Hippocampal formation (tissue), 2 donors: ENCODE data around the gene NUFIP2.
"Not testable (repeated sequence)": the region's sequence is repeated elsewhere in the genome, so short reads cannot be mapped to it uniquely, and the experiment has no call there.

ENCODE experiments used
- DNase-seq, 2 donors: peaks; one replicate each; lab custom pipeline; 2025; lab: John Stamatoyannopoulos, UW

The NUFIP2 gene

DNA sequence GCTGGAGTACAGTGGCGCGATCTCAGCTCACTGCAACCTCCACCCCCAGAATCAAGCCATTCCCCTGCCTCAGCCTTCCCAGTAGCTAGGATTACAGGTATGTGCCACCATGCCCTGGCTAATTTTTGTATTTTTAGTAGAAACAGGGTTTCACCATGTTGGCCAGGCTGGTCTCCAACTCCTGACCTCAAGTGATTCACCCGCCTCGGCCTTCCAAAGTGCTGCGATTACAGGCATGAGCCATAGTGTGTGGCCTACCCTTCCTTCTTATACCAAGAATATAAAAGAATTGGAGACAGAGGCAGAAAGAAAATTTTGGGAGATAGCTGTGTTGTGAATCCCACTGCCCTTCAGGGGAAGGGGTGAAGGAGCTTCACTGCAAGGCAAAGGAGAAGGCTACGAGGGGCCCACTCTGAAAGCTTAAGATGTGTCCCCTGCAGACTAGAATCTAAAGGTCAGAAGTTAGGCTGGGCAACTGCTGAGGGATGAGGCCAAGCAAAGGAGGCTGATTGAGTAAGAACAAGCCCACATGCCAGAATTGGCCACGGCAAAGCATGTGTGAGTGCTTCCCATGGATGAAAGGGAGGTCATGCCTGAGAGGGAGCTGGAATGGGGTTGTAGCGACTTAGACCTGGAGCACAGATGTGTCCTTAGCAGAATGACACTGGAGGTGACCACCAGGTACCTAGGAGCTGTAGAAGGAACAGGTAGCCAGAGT, 55.7 kb downstream of the NUFIP2 start:
- no peak for DNase-seq

- no peak for DNase-seq
These were observed 56.3 kb downstream of the NUFIP2 start for GRCh38 chr17:29237476-29238132.

- no peak for DNase-seq
These were observed 58.0 kb downstream of the NUFIP2 start for GRCh38 chr17:29235904-29236303.

- DNase-seq: not testable (repeated sequence)
These were observed 59.0 kb downstream of the NUFIP2 start for GRCh38 chr17:29234972-29235371.

- DNase-seq: no peak
These were observed 60.6 kb downstream of the NUFIP2 start for GRCh38 chr17:29233301-29233700.

GRCh38 chr17:29225396-29225795, 68.6 kb downstream of the NUFIP2 start:
- no peak for DNase-seq

DNA sequence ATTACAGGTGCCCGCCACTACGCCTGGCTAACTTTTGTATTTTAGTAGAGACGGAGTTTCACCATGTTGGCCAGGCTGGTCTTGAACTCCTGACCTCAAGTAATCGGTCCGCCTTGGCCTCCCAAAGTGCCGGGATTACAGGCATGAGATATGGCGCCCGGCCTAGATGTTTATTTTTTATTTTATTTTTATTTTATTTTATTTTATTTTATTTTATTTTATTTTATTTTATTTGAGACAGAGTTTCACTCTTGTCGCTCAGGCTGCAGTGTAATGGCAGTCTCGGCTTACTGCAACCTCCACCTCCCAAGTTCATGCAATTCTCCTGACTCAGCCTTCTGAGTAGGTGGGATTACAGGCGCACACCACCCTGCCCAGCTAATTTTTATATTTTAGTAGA, 72.6 kb downstream of the NUFIP2 start:
- not testable (repeated sequence) for DNase-seq

DNA sequence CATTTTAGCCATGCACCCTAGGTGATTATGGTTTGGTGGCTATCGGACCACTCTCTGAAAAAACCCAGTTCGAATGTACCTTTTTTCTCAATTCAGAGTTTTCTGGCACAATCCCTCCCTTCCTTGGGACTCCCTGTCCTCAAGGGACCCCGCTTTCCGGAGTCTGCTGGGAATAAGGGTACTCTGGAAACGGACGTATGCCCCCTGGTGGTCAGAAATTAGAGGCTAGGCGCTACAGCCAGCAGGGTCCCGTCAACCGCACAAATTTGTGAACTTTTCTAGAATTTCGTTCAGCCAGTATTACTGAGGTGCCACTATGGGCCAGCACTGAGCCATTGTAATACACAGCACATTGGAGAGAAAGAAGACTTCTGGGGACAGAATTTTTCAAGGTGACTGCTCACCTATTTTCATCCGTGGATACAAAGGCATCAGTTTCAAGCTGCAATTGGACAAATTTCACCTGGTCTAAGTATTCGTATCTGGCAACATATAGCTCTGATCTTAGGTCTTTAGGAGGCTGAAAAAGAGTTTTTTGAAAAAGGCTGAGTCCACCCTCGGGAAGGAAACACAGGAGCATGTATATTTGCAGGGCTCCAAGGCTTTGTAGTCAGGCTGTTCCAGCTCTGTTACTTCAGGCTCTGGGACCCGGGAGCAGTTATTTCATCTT, 74.4 kb downstream of the NUFIP2 start:
- DNase-seq: peak; percentile 80 to 92

GRCh38 chr17:29216856-29217255, 77.1 kb downstream of the NUFIP2 start:
- no peak for DNase-seq

GRCh38 chr17:29216181-29216580, 77.8 kb downstream of the NUFIP2 start:
- DNase-seq: no peak

DNA sequence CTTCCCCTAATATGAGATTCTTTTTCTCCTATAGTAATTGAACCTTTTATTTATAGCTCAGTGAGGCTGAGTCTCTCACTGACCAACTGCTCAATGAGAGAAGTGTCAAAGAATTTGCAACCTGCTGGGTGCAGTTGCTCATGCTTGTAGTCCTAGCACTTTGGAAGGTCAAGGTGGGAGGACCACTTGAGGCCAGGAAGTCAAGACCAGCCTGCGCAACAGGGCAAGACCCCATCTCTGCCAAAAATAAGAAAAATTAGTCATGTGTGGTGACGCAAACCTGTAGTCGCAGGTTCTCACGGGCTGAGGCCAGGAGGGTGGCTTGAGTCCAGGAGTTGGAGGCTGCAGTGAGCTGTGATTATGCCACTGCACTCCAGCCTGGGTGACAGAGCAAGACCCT, 78.2 kb downstream of the NUFIP2 start:
- no peak for DNase-seq

- DNase-seq: no peak
These were observed 78.8 kb downstream of the NUFIP2 start for GRCh38 chr17:29215174-29215573.

GRCh38 chr17:29214215-29215146, 79.5 kb downstream of the NUFIP2 start:
- DNase-seq: no peak

DNA sequence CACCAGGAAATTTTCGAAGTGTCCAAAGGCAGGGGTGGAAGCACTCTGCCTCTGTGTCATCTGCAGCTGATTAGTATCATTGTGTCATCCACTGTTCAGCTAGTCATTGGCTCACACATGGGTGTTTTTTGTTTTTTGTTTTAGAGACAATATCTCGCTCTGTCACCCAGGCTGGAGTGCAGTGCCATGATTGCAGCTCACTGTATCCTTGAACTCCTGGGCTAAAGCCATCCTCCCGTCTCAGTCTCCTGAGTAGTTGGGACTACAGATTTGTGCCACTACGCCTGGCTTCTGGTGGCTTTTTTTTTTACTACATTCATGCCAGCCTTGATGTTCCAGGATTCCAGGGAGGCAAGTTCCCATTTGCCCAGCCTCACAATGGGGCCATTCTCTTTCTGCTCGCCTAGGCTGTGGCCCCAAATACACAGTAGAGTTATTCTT, 81.2 kb downstream of the NUFIP2 start:
- peak; percentile 78 to 100 for DNase-seq

GRCh38 chr17:29212094-29212631, 81.8 kb downstream of the NUFIP2 start:
- DNase-seq: no peak

GRCh38 chr17:29210879-29211278, 83.1 kb downstream of the NUFIP2 start:
- no peak for DNase-seq

GRCh38 chr17:29209073-29209472, 84.9 kb downstream of the NUFIP2 start:
- DNase-seq: no peak

- DNase-seq: no peak
These were observed 86.0 kb downstream of the NUFIP2 start for GRCh38 chr17:29207975-29208374.
